Measurements from ENCODE around the gene ETV7.

ETV7 gene

GRCh38 chr6:36380166-36380565 lies 7.3 kb downstream of the ETV7 start:
- Histone ChIP-seq H3K9me3 (ENCODE audit: low read length) (no peaks in the 10 kb centered on the region), H2AFZ (ENCODE audit: low read depth, low read length) (no peak overlapping the region), H3K27me3 (ENCODE audit: insufficient read depth, low read length) (peaks cover 9% of the 10 kb centered on the region), H3K4me3 (ENCODE audit: low read length) (no peak overlapping the region), H3K36me3 (ENCODE audit: insufficient read depth, low read length) (no peaks in the 10 kb centered on the region), H3K4me1 (ENCODE audit: insufficient read depth, low read length) (no peaks in the 10 kb centered on the region)

GRCh38 chr6:36378936-36379335 lies 8.5 kb downstream of the ETV7 start:
- H3K4me3 ChIP-seq (ENCODE audit: low read length) = no peak overlapping the region
- H3K4me1 ChIP-seq (ENCODE audit: insufficient read depth, low read length) = no peaks in the 10 kb centered on the region
- no peaks in the 10 kb centered on the region for H3K36me3 ChIP-seq (ENCODE audit: insufficient read depth, low read length)
- H3K9me3 ChIP-seq (ENCODE audit: low read length) = no peaks in the 10 kb centered on the region
- peaks cover 9% of the 10 kb centered on the region for H3K27me3 ChIP-seq (ENCODE audit: insufficient read depth, low read length)
- H2AFZ ChIP-seq (ENCODE audit: low read depth, low read length) = no peak overlapping the region

GRCh38 chr6:36378243-36378920 lies 9.1 kb downstream of the ETV7 start:
- Histone ChIP-seq H3K4me3 (ENCODE audit: low read length) (no peak overlapping the region), H3K36me3 (ENCODE audit: insufficient read depth, low read length) (no peaks in the 10 kb centered on the region), H3K4me1 (ENCODE audit: insufficient read depth, low read length) (no peaks in the 10 kb centered on the region), H3K9me3 (ENCODE audit: low read length) (no peaks in the 10 kb centered on the region), H2AFZ (ENCODE audit: low read depth, low read length) (no peak overlapping the region), H3K27me3 (ENCODE audit: insufficient read depth, low read length) (peaks cover 4% of the 10 kb centered on the region)

DNA sequence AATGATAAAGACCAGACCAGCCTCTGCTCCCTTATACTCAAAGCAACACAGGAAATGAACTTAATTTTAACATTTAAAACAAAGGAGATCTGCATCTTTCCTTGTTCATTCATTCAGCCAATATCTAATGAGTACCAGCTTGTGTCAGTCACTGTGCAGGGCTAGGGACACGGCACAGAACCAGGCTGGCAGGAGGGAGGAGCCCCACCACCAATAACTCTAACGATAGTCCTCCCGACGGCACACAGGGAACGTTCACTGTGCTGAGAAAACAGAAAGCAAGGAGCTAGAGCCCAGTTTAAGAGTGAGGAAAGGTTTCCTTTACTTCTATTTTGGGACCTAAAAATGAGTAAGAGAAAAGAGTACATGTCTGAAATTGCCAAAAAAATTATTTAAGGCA lies 9.9 kb downstream of the ETV7 start:
- Histone ChIP-seq H3K4me3 (ENCODE audit: low read length) (no peak overlapping the region), H3K9me3 (ENCODE audit: low read length) (no peaks in the 10 kb centered on the region), H3K4me1 (ENCODE audit: insufficient read depth, low read length) (no peaks in the 10 kb centered on the region), H2AFZ (ENCODE audit: low read depth, low read length) (no peak overlapping the region), H3K27me3 (ENCODE audit: insufficient read depth, low read length) (peaks cover 4% of the 10 kb centered on the region), H3K36me3 (ENCODE audit: insufficient read depth, low read length) (no peaks in the 10 kb centered on the region)

DNA sequence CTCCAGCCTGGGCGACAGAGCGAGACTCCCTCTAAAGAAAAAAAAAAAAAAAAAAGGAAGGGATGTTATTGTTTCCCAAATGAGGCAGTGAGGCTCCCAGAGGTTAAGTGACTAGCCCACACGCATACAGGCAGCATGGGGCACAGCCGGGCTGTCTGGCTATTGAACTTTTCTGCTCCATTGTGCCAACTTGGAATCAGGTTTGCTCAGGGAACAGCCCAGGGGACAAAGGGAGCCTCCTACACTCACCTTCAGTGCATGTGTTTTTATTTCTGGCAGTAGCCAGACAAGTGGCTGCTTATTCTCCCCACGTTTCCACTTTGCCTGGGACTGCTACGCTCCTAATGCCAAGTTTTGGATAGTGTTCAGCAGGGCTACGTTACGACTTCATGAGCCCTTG lies 10.7 kb downstream of the ETV7 start:
- Histone ChIP-seq H3K27me3 (ENCODE audit: insufficient read depth, low read length) (peaks cover 4% of the 10 kb centered on the region), H3K9me3 (ENCODE audit: low read length) (no peaks in the 10 kb centered on the region), H3K36me3 (ENCODE audit: insufficient read depth, low read length) (no peaks in the 10 kb centered on the region), H3K4me3 (ENCODE audit: low read length) (no peak overlapping the region), H3K4me1 (ENCODE audit: insufficient read depth, low read length) (no peaks in the 10 kb centered on the region), H2AFZ (ENCODE audit: low read depth, low read length) (no peak overlapping the region)

- no peaks in the 10 kb centered on the region for H3K4me1 ChIP-seq (ENCODE audit: insufficient read depth, low read length)
Measured at GRCh38 chr6:36376183-36376582, 11.3 kb downstream of the ETV7 start.

DNA sequence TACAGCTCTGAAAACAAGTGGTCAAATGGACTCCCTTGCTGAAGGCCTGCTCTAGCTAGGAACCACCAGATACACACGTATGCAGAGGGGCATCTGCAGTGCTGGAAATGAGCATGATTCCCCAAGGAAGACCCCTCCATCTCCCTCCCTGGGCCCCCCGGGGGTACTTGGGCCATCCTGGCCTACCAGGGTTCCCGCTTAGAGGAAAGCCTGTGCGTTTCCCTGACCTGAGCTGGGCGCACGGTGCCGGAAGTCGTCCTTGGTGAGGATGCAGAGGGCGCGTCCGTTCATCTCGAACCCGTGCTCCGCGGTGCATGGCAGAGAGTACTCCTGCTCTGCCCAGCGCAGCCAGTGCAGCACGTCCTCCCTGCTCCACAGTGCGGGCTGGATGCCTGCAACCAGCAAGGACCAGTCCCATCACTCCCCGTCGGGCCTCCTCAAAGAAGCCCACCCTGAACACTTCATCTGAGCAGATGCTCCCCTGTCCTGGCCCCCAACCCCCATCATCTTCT lies 11.8 kb downstream of the ETV7 start:
- H3K27me3 ChIP-seq (ENCODE audit: insufficient read depth, low read length) = peaks cover 11% of the 10 kb centered on the region
- no peaks in the 10 kb centered on the region for H3K9me3 ChIP-seq (ENCODE audit: low read length)

More at GRCh38 chr6:36376183-36376582, 11.3 kb downstream of the ETV7 start:
- Histone ChIP-seq H3K9me3 (ENCODE audit: low read length) (no peaks in the 10 kb centered on the region), H3K27me3 (ENCODE audit: insufficient read depth, low read length) (peaks cover 9% of the 10 kb centered on the region), H3K4me3 (ENCODE audit: low read length) (no peak overlapping the region), H3K36me3 (ENCODE audit: insufficient read depth, low read length) (no peaks in the 10 kb centered on the region), H2AFZ (ENCODE audit: low read depth, low read length) (no peak overlapping the region)

DNA sequence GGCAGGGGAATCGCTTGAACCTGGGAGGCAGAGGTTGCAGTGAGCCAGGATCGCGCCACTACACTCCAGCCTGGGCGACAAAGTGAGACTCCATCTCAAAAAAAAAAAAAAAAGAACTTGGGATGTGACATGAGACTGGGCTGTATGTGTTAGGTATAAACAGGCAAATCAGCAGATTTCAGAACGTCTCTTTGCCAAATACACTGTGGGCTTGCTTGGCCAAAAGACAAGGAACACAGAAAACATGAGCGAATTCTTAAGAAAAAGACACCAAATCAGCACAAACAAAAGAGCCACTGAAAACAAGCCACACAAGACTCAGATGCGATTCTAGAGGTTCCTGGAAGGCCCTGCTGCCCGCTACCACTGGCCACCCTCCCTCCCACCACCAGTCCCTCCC lies 12.5 kb downstream of the ETV7 start:
- H3K27me3 ChIP-seq (ENCODE audit: insufficient read depth, low read length) = peaks cover 11% of the 10 kb centered on the region
- no peaks in the 10 kb centered on the region for H3K36me3 ChIP-seq (ENCODE audit: insufficient read depth, low read length)
- no peak overlapping the region for H3K4me3 ChIP-seq (ENCODE audit: low read length)
- no peaks in the 10 kb centered on the region for H3K9me3 ChIP-seq (ENCODE audit: low read length)
- no peaks in the 10 kb centered on the region for H3K4me1 ChIP-seq (ENCODE audit: insufficient read depth, low read length)
- H2AFZ ChIP-seq (ENCODE audit: low read depth, low read length) = no peak overlapping the region

More for the DNA sequence above, 11.8 kb downstream of the ETV7 start:
- Histone ChIP-seq H2AFZ (ENCODE audit: low read depth, low read length) (no peak overlapping the region), H3K4me1 (ENCODE audit: insufficient read depth, low read length) (no peaks in the 10 kb centered on the region), H3K36me3 (ENCODE audit: insufficient read depth, low read length) (no peaks in the 10 kb centered on the region), H3K4me3 (ENCODE audit: low read length) (no peak overlapping the region)

GRCh38 chr6:36374194-36374593 lies 13.3 kb downstream of the ETV7 start:
- H3K4me1 ChIP-seq (ENCODE audit: insufficient read depth, low read length) = no peaks in the 10 kb centered on the region
- H3K9me3 ChIP-seq (ENCODE audit: low read length) = no peaks in the 10 kb centered on the region
- H3K36me3 ChIP-seq (ENCODE audit: insufficient read depth, low read length) = no peaks in the 10 kb centered on the region
- H2AFZ ChIP-seq (ENCODE audit: low read depth, low read length) = no peak overlapping the region
- H3K4me3 ChIP-seq (ENCODE audit: low read length) = no peak overlapping the region
- H3K27me3 ChIP-seq (ENCODE audit: insufficient read depth, low read length) = peaks cover 15% of the 10 kb centered on the region

DNA sequence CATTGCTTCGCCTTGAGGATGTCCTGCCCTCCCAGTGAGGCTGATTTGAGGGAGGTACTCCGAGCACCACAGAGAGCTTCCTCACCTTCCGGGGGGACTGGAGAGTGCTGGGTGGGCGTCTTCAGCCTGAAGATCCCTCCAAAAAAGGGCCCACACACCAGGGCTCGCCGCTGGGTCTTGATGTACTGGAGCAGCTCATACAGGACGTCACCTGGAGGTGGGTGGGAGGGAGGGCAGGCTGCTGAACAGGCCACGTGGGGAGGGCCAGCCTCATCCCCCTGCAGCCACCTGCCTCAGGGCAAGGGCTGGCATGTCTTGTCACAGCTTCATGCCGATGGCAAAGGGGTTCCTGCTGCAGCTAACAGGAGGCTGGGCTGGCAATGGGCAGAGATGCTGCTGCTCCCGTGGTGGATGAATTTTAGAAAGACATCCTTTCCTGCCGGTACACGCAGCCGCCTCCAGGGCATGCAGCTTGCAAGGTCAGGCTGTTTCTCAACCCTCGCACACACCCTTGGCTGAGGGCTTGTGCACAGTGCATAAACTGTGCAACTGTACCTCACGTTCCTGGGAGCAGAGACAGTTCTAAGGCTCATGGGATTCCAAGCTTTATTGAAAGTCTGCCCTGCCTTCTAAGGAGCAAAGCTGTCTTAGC lies 14.0 kb downstream of the ETV7 start:
- H2AFZ ChIP-seq (ENCODE audit: low read depth, low read length) = no peak overlapping the region
- H3K36me3 ChIP-seq (ENCODE audit: insufficient read depth, low read length) = no peaks in the 10 kb centered on the region
- no peaks in the 10 kb centered on the region for H3K9me3 ChIP-seq (ENCODE audit: low read length)
- H3K27me3 ChIP-seq (ENCODE audit: insufficient read depth, low read length) = peaks cover 15% of the 10 kb centered on the region
- H3K4me3 ChIP-seq (ENCODE audit: low read length) = no peak overlapping the region
- H3K4me1 ChIP-seq (ENCODE audit: insufficient read depth, low read length) = no peaks in the 10 kb centered on the region

- H3K4me1 ChIP-seq (ENCODE audit: insufficient read depth, low read length) = no peaks in the 10 kb centered on the region
- H3K4me3 ChIP-seq (ENCODE audit: low read length) = no peak overlapping the region
- H3K27me3 ChIP-seq (ENCODE audit: insufficient read depth, low read length) = peaks cover 20% of the 10 kb centered on the region
- H2AFZ ChIP-seq (ENCODE audit: low read depth, low read length) = no peak overlapping the region
- H3K36me3 ChIP-seq (ENCODE audit: insufficient read depth, low read length) = no peaks in the 10 kb centered on the region
- no peaks in the 10 kb centered on the region for H3K9me3 ChIP-seq (ENCODE audit: low read length)
Measured at GRCh38 chr6:36372088-36372487, 15.4 kb downstream of the ETV7 start.

DNA sequence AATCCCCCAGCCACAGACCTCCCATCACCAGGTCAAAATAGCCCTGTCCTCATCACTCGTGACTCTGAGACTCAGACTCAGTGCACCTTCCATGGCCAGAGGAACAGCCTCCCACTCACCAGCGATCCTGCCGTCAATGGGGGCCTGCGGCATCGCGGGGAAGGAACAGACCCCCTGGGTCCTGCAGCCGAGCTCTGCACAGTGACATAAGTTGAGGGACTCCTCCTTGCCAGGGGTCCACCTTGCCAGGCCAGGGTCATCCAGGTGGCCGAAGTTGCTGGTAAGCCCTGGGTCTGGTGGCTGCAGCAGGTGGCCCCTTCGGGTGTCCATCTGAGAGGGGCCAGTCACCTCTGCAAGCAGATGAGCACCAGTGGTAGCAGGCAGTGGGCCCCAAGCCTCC lies 16.3 kb downstream of the ETV7 start:
- no peaks in the 10 kb centered on the region for H3K9me3 ChIP-seq (ENCODE audit: low read length)
- H3K36me3 ChIP-seq (ENCODE audit: insufficient read depth, low read length) = no peaks in the 10 kb centered on the region
- no peak overlapping the region for H3K4me3 ChIP-seq (ENCODE audit: low read length)

GRCh38 chr6:36370638-36371037 lies 16.8 kb downstream of the ETV7 start:
- Histone ChIP-seq H3K27me3 (ENCODE audit: insufficient read depth, low read length) (peaks cover 20% of the 10 kb centered on the region), H3K36me3 (ENCODE audit: insufficient read depth, low read length) (no peaks in the 10 kb centered on the region), H3K4me3 (ENCODE audit: low read length) (no peak overlapping the region), H3K9me3 (ENCODE audit: low read length) (no peaks in the 10 kb centered on the region), H2AFZ (ENCODE audit: low read depth, low read length) (no peak overlapping the region), H3K4me1 (ENCODE audit: insufficient read depth, low read length) (no peaks in the 10 kb centered on the region)

More for the DNA sequence above, 16.3 kb downstream of the ETV7 start:
- Histone ChIP-seq H3K4me1 (ENCODE audit: insufficient read depth, low read length) (no peaks in the 10 kb centered on the region), H3K27me3 (ENCODE audit: insufficient read depth, low read length) (peaks cover 20% of the 10 kb centered on the region), H2AFZ (ENCODE audit: low read depth, low read length) (no peak overlapping the region)
